GM04503 (cell line): ENCODE results near the gene ABLIM1.

Source experiments
- DNase-seq: peaks from one replicate; pipeline ENCODE4 v3.0.0-alpha.2; 2012; ENCODE audit warnings: low read depth

ABLIM1 gene

DNA sequence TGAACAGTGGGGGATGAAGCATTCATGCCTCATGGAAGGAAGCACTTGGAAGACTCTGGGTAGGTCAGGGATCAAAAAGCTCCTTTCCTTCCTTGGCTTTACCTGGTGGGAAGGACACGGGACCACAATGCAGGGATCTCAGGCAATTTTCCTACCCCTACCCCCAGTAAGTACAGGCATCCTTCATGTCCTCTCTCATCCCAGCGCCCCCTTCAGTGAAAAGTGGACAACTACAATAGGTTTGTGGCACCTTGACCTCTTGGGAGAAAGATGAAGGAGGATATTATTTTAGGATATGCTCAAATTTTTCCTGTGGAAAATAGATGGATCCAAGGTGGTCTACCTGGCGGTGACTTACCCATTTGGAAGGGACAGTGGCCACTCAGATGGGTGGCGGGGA is 270.3 kb downstream of the ABLIM1 start:
- no peak for DNase-seq

DNA sequence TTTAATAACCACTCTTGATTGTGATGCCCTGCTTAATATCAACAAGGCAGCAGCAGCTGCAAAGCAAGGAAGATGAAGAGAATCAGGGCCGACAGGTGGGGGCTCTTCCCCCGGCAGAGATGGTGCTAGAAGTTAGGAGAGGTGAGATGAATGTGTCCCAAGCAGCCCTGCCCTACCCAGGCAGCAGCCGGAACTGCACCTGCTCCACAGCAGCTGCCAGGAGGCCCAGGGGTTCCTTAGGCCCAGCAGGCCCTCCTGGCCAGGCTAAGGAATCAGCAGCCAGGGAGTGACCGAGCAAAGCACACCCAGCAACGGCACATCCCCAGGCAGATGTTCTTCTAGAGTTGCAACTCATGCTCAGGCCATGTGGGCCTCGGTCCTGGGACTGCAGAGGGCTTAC is 271.6 kb downstream of the ABLIM1 start:
- DNase-seq: no peak

DNA sequence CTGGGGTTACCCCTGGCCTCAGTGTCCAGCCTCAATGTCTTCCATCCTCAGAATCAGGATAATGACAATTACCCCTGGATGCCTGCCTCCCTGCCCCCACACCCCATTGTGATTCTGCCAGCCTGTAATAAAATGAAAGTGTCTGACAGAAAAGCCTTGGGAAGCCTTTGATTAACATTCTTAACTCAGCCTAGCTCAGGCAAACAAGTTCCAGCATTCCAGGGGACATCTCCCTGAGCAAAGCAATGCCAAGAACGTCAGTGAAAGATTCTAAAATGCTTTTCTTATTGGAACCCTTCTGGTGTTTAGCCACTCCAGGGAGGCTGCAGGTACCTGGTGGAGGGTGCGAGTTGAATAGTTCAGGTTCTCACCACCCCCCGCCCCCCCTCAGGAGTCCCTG is 272.5 kb downstream of the ABLIM1 start:
- no peak for DNase-seq

DNA sequence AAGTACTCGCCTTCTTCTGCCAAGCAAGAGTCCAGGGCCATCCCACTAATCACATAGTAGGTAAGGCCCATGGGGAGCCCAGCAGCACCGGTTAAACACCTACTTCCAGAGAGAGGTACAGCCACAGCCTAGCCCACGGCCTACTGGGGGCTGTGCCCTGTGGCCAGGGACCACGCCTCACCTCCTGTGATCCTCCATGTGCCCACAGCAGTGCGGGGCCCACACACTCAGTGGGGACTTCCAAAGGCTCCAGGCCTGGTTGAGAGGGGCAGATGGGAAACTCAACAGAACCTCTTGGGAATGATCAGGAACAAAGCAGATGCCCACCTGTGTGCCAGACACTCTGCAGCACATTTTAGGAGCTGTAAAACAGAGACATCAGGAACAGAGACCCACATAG is 273.5 kb downstream of the ABLIM1 start:
- no peak for DNase-seq

DNA sequence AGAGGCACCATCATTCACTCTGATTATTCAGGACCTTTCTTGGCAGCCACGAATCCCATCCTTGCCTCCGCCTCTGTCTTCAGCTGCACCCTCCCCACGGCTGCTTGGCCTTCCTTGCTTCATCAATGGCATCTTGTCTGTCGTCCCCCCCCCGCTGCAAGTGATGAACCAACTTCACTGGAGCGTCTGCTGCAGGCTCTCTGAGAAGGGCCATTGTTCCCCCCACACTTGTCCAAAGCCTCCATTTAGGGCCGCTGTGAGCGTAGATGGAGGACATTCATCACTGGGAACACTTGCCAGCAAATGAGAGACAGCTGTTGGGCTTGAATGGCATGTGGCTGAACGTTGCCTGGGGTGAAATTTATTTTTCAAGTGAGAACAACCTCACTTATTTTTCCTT is 273.9 kb downstream of the ABLIM1 start:
- DNase-seq: no peak
